Neuronal stem cell (in vitro differentiated cells): ENCODE results near the gene ITFG1.
"Not testable (repeated sequence)": the region's sequence is repeated elsewhere in the genome, so short reads cannot be mapped to it uniquely, and the experiment has no call there.

Source experiments
- DNase-seq: peaks from one replicate; pipeline ENCODE4 v3.0.0-alpha.2; 2013; ENCODE audit warnings: low spot score
- H2AFZ ChIP-seq: one replicate; pipeline ENCODE4 v1.6.1; 2013; ENCODE audit warnings: mild to moderate bottlenecking, low read length, inconsistent platforms
- H2AK5ac ChIP-seq: 2 replicates; pipeline ENCODE4 v1.6.1; 2013; ENCODE audit warnings: low read depth, mild to moderate bottlenecking, inconsistent platforms, low read length, moderate library complexity, mixed read lengths
- H2BK120ac ChIP-seq: 2 replicates; pipeline ENCODE4 v1.6.1; 2013; ENCODE audit warnings: low read depth, mild to moderate bottlenecking, inconsistent platforms, low read length, moderate library complexity, mixed read lengths
- H2BK12ac ChIP-seq: one replicate; pipeline ENCODE4 v1.6.1; 2013; ENCODE audit warnings: low read length, inconsistent platforms
- H2BK15ac ChIP-seq: 2 replicates; pipeline ENCODE4 v1.6.1; 2013; ENCODE audit warnings: mild to moderate bottlenecking, low read length, inconsistent platforms, mixed read lengths
- H2BK5ac ChIP-seq: one replicate; pipeline ENCODE4 v1.6.1; 2013; ENCODE audit warnings: inconsistent platforms, mild to moderate bottlenecking, low read length, moderate library complexity
- H3K14ac ChIP-seq: one replicate; pipeline ENCODE4 v1.6.1; 2013; ENCODE audit warnings: low read length, inconsistent platforms
- H3K18ac ChIP-seq: 2 replicates; pipeline ENCODE4 v1.6.1; 2013; ENCODE audit warnings: low read length, inconsistent platforms
- H3K23ac ChIP-seq: 2 replicates; pipeline ENCODE4 v1.6.1; 2013; ENCODE audit warnings: low read depth, mild to moderate bottlenecking, mixed read lengths, low read length, inconsistent platforms; ENCODE audit not compliant: poor library complexity
- H3K27ac ChIP-seq: replicated peaks from 3 replicates; pipeline ENCODE4 v1.5.1; 2013; ENCODE audit warnings: low read length, inconsistent platforms
- H3K27me3 ChIP-seq, 3 experiments: 2 replicates each; pipeline ENCODE4 v1.6.1; 2013; ENCODE audit warnings: low read length in 3 of 3, mild to moderate bottlenecking in 2 of 3, inconsistent platforms in 1 of 3, low read depth in 1 of 3, mixed read lengths in 1 of 3, moderate library complexity in 1 of 3; ENCODE audit not compliant: control insufficient read depth in 3 of 3, insufficient read depth in 3 of 3
- H3K36me3 ChIP-seq, 2 donors: replicated peaks in 1 of 2; 2 replicates each; pipeline ENCODE4 v1.6.1; 2013; ENCODE audit warnings: low read length in 2 of 2; ENCODE audit not compliant: control insufficient read depth in 2 of 2, insufficient read depth in 2 of 2
- H3K4ac ChIP-seq: 2 replicates; pipeline ENCODE4 v1.6.1; 2013; ENCODE audit warnings: inconsistent platforms, mild to moderate bottlenecking, low read length, moderate library complexity
- H3K4me1 ChIP-seq, 2 donors: 1 replicate in 1 of 2; 2 replicates in 1 of 2; pipeline ENCODE4 v1.6.1; 2013; ENCODE audit warnings: low read length in 2 of 2, low read depth in 1 of 2; ENCODE audit not compliant: control insufficient read depth in 2 of 2, insufficient read depth in 1 of 2
- H3K4me2 ChIP-seq: one replicate; pipeline ENCODE4 v1.6.1; 2013; ENCODE audit warnings: mild to moderate bottlenecking, low read length, inconsistent platforms; ENCODE audit not compliant: insufficient read depth, poor library complexity, severe bottlenecking
- H3K4me3 ChIP-seq, 2 donors: 2 replicates each; pipeline ENCODE4 v1.5.1; 2013; ENCODE audit warnings: low read length in 2 of 2, mild to moderate bottlenecking in 2 of 2, inconsistent platforms in 1 of 2, moderate library complexity in 1 of 2
- H3K79me1 ChIP-seq: one replicate; pipeline ENCODE4 v1.6.1; 2013; ENCODE audit warnings: low read depth, mild to moderate bottlenecking, inconsistent platforms, low read length, moderate library complexity
- H3K9ac ChIP-seq: one replicate; pipeline ENCODE4 v1.6.1; 2013; ENCODE audit warnings: mild to moderate bottlenecking, low read depth, low read length, inconsistent platforms; ENCODE audit not compliant: poor library complexity
- H3K9me3 ChIP-seq, 2 donors: replicated peaks in 1 of 2; 2 replicates each; pipeline versions ENCODE3 to v1.6.1; 2013; ENCODE audit warnings: low read length in 2 of 2, mild to moderate bottlenecking in 2 of 2, inconsistent platforms in 1 of 2, low read depth in 1 of 2, mixed read lengths in 1 of 2, moderate library complexity in 1 of 2; ENCODE audit not compliant: control insufficient read depth in 2 of 2, insufficient read depth in 1 of 2
- H4K8ac ChIP-seq: one replicate; pipeline ENCODE4 v1.6.1; 2013; ENCODE audit warnings: low read depth, mild to moderate bottlenecking, inconsistent platforms, low read length, moderate library complexity
- H4K91ac ChIP-seq: one replicate; pipeline ENCODE4 v1.6.1; 2013; ENCODE audit warnings: low read length, low read depth, mild to moderate bottlenecking, inconsistent platforms; ENCODE audit not compliant: poor library complexity
- WGBS, 2 donors: extraction: QIAGEN DNeasy Blood & Tissue Kit; methylation state at CpG; one replicate each; pipeline ENCODE4 v1.1.7; 2013; ENCODE audit warnings: missing lambda C conversion rate in 2 of 2, mixed read lengths in 1 of 2; ENCODE audit not compliant: insufficient read length in 2 of 2, insufficient replicate concordance in 1 of 2; ENCODE audit errors: extremely low coverage in 2 of 2; 5-methylcytosine and 5-hydroxymethylcytosine counted together

Gene ITFG1

GRCh38 chr16:47182318-47182717 is 278.5 kb downstream of the ITFG1 start:
- no peak overlapping the region for H2BK120ac ChIP-seq
- H3K27ac ChIP-seq = no peak overlapping the region

DNA sequence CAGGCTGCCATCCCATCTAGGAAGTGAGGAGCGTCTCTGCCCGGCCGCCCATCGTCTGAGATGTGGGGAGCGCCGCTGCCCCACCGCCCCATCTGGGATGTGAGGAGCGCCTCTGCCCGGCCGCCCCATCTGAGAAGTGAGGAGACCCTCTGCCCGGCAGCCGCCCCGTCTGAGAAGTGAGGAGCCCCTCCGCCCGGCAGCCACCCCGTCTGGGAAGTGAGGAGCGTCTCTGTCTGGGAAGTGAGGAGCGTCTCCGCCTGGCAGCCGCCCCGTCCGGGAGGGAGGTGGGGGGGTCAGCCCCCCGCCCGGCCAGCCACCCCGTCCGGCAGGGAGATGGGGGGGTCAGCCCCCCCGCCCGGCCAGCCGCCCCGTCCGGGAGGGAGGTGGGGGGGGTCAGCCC is 279.8 kb downstream of the ITFG1 start:
- H2AK5ac ChIP-seq, H3K79me1 ChIP-seq, DNase-seq, H2BK120ac ChIP-seq, H3K4me3 ChIP-seq, H2BK15ac ChIP-seq, H3K18ac ChIP-seq, H2BK12ac ChIP-seq, H3K4me1 ChIP-seq, H3K4me2 ChIP-seq, H3K36me3 ChIP-seq, H2BK5ac ChIP-seq, H3K9me3 ChIP-seq, H2AFZ ChIP-seq, H3K4ac ChIP-seq, H4K91ac ChIP-seq, H3K27me3 ChIP-seq, H3K14ac ChIP-seq, H3K27ac ChIP-seq, H3K23ac ChIP-seq, H4K8ac ChIP-seq, H3K9ac ChIP-seq: not testable (repeated sequence)
- no CpG with 5 or more reads among the region's 31 CpGs for WGBS, 2 donors

More at GRCh38 chr16:47182318-47182717, 278.5 kb downstream of the ITFG1 start:
- Histone ChIP-seq H3K23ac (no peak overlapping the region), H4K91ac (no peak overlapping the region), H2BK15ac (no peak overlapping the region), H3K27me3 (no peaks in the 10 kb centered on the region), H3K9ac (no peak overlapping the region), H3K4ac (no peak overlapping the region), H2AFZ (no peak overlapping the region), H2BK12ac (no peak overlapping the region), H3K4me2 (no peak overlapping the region), H3K36me3 (no peaks in the 10 kb centered on the region), H3K4me1 (no peaks in the 10 kb centered on the region), H4K8ac (no peak overlapping the region), H2BK5ac (no peak overlapping the region), H2AK5ac (no peak overlapping the region), H3K79me1 (no peaks in the 10 kb centered on the region), H3K18ac (no peak overlapping the region), H3K14ac (no peak overlapping the region), H3K4me3 (no peak overlapping the region), H3K9me3 (no peaks in the 10 kb centered on the region)
- no peak for DNase-seq
- no CpG with 5 or more reads among the region's 3 CpGs for WGBS, 2 donors

- Histone ChIP-seq H2BK15ac (no peak overlapping the region), H2AFZ (no peak overlapping the region), H3K4ac (no peak overlapping the region), H3K18ac (no peak overlapping the region), H3K4me3 (no peak overlapping the region), H2BK12ac (no peak overlapping the region), H3K23ac (no peak overlapping the region), H3K27ac (no peak overlapping the region), H4K91ac (no peak overlapping the region), H3K4me1 (no peaks in the 10 kb centered on the region), H2BK5ac (no peak overlapping the region), H3K79me1 (no peaks in the 10 kb centered on the region), H3K9ac (no peak overlapping the region), H3K14ac (no peak overlapping the region), H2BK120ac (no peak overlapping the region), H3K9me3 (no peaks in the 10 kb centered on the region), H4K8ac (no peak overlapping the region), H3K27me3 (no peaks in the 10 kb centered on the region), H3K4me2 (no peak overlapping the region), H2AK5ac (no peak overlapping the region), H3K36me3 (no peaks in the 10 kb centered on the region)
- DNase-seq = no peak
- WGBS, 2 donors = no CpG with 5 or more reads among the region's 8 CpGs
These were observed 280.8 kb downstream of the ITFG1 start for GRCh38 chr16:47180073-47180472.

DNA sequence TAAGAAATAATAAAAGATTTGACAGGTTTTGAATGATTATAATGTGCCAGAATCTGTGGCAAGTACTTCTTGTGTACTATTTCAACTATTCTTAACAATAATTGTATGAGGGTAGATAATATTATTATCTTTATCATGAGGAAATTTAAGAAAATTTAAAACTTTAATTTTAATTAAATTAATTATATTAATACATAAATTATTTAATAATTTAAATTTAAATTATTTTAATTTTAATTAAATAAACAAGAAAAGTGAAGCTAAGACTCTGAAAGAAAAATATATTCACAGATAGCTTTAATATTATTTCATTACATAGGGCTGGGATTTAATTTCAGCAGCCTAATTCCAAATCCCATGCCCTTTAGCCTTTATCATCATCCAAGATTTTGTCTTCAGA is 285.7 kb downstream of the ITFG1 start:
- no peak overlapping the region for H3K4me3 ChIP-seq
- no peak overlapping the region for H3K23ac ChIP-seq
- no peak overlapping the region for H3K4me2 ChIP-seq
- H2AFZ ChIP-seq = no peak overlapping the region
- H2BK12ac ChIP-seq = no peak overlapping the region
- H3K9ac ChIP-seq = no peak overlapping the region
- H4K91ac ChIP-seq = no peak overlapping the region
- H3K14ac ChIP-seq = no peak overlapping the region
- no peak overlapping the region for H2BK120ac ChIP-seq
- H4K8ac ChIP-seq = no peak overlapping the region
- no peaks in the 10 kb centered on the region for H3K36me3 ChIP-seq
- no peaks in the 10 kb centered on the region for H3K27me3 ChIP-seq
- H2BK15ac ChIP-seq = no peak overlapping the region
- no peak for DNase-seq
- no peak overlapping the region for H3K27ac ChIP-seq
- no peak overlapping the region for H3K18ac ChIP-seq
- no peaks in the 10 kb centered on the region for H3K79me1 ChIP-seq
- no peak overlapping the region for H2BK5ac ChIP-seq
- H2AK5ac ChIP-seq = no peak overlapping the region
- no peaks in the 10 kb centered on the region for H3K9me3 ChIP-seq
- no peak overlapping the region for H3K4ac ChIP-seq
- H3K4me1 ChIP-seq = no peaks in the 10 kb centered on the region
